GM19438 (cell line): ENCODE measurements around the gene KARS1.

Experiments used
- ATAC-seq: cut with Tn5 transposase; IDR thresholded peaks from one replicate; pipeline ENCODE4 v1.9.1; 2021; ENCODE audit warnings: low read depth; ENCODE audit not compliant: unreplicated experiment

KARS1 gene

GRCh38 chr16:75647492-75648264 lies at the start of gene KARS1, which contains the start of gene TERF2IP:
KARS1 (minus strand) TSS chr16:75647665; CDS start chr16:75647639, 26 bp downstream.
TERF2IP (plus strand) TSS chr16:75647773; CDS start chr16:75647883, 110 bp downstream.
- peak; percentile 75 for ATAC-seq

DNA sequence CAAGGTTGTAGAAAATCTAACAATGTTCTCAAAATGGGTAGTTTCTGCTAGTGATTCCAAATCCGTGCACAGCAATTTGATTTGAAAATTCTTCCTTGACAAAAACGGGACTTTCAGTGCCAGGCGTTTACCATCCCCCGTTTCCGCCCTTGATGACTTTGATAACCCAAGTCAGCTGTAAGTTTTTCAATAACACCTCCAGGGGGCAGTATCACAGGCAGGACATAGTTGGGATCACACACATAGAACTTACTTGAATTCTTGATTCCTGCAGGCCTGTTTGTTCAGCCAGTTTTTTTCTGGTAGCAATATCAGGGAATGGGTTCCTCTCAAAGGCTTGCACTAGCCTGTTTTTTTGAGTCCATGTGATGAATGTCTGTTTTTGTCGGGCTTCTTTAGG lies 48.2 kb upstream of the KARS1 start:
- no peak for ATAC-seq

- no peak for ATAC-seq
Measured at GRCh38 chr16:75687361-75687760, 39.9 kb upstream of the KARS1 start.

DNA sequence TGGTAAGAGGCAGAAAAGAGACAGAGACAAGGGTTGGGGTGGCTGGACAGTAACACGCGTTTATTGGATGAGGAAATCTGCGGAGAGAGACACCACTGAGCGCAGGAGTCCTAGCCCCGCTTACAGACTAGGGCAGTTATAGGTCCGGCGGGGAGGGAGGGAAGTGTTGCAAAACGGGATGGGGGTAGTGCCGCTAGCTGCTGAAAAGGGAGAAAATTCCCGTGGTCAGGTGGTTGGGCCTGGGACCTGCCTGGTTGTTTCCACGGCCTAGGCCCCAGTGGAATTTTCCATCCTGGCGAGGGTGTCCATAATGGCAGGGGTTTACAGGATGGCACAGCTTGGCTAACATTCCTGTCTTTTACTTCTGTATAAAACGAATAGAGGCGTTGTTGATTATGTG lies 34.8 kb upstream of the KARS1 start:
- no peak for ATAC-seq

- no peak for ATAC-seq
Measured at GRCh38 chr16:75679366-75679765, 31.9 kb upstream of the KARS1 start.

GRCh38 chr16:75676909-75677308 lies 29.4 kb upstream of the KARS1 start, which contains the start of gene CPHXL2:
CPHXL2 (minus strand) TSS chr16:75677009; CDS start chr16:75676999, 10 bp downstream.
- ATAC-seq: no peak

GRCh38 chr16:75667503-75667902 lies 20.0 kb upstream of the KARS1 start:
- no peak for ATAC-seq

DNA sequence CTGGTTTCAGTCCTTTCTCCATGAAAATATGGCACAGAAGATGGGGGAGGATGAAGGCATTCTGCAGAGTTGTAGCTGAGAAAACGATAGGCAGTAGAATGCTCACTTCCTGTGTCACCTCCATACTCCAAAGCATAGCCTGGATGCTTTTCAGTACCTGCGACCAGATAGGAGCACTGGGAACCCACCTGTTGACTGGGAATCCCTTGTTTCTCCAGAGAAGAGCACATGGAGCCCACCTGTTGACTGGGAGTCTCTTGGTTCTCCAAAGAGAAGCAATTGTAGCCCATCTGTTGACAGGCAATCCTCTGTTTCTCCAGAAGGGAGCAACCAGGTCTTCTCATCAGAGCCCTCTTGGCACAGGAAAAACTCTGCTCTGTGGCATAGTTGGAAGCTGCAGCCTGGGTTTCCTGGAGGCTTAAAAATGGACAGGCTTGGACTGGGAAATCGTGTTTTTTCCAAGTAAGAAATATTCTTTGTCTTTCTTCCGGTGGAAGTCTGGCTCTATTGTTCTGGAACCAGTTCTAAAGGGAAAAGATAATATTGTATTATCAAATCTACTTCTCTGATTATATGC lies 13.3 kb upstream of the KARS1 start:
- no peak for ATAC-seq

GRCh38 chr16:75660321-75660720 lies 12.9 kb upstream of the KARS1 start:
- ATAC-seq: no peak

GRCh38 chr16:75658175-75658574 lies 10.7 kb upstream of the KARS1 start:
- no peak for ATAC-seq

DNA sequence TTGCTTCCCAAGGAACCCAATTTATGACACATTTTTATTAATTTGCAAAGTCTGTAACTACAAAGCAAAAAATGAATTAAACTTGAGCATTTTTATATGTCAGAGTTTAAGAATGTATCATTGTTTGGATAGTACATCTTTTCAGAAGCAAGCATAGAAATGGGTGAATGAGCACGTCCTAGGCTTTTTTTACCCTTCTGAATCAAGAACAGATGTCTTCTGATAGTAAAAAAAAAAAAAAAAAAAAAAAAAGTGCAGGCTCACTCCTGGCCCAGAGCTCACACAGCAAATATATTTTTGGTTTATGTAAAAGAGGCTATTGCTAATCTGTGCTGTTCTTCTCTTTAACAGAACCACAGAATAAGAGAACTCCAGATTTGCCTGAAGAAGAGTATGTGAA lies 6.5 kb upstream of the KARS1 start:
- ATAC-seq: no peak

DNA sequence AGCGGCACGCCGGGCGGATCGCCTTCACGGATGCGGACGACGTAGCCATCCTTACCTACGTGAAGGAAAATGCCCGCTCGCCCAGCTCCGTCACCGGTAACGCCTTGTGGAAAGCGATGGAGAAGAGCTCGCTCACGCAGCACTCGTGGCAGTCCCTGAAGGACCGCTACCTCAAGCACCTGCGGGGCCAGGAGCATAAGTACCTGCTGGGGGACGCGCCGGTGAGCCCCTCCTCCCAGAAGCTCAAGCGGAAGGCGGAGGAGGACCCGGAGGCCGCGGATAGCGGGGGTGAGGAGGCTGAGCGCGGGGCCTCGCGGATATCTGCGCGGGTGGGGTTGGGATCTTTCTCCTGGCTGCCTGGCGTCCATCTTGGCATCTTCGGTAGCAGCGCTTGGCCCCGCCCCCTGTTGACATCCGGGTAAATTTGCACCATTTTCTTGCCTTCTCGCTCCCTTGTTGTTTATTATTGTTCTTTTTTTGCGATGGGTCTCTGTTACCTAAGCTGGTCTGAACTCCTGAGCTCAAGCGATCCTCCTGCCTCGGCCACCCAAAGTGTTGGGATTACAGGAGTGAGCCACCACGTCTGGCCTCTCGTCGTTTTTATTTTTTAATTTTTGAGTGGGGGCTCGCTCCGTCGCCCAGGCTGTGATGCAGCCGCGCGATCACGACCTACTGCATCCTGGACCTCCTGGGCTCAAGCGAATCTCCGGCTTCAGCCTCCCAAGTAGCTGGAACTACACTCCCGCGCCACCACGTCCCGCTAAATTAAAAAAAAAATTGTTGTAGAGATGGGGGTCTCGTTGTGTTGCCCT lies 1.0 kb upstream of the KARS1 start:
- ATAC-seq: peak; percentile 42

DNA sequence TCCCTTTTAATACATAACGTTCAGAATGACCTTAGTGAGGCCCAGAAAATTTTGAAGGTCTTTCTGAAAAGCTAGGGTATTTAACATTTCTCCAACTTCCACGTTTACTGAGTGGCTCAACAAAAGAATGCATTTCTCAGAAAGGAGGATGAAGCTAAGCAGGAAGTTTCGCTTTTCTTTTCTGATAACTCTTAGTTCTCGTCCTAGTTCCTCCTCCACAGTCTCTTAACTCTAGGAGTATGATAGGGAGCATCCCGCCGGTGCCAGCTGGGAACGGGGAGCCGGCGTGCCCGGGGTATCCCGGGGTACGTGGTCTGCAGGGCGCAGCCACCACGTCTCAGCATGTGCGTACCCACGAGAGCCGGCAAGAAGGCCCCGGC lies 363 bp downstream of the KARS1 start:
- peak; percentile 14 for ATAC-seq

- ATAC-seq: no peak
Measured at GRCh38 chr16:75644240-75645012, 3.0 kb downstream of the KARS1 start.

- ATAC-seq: no peak
Measured at GRCh38 chr16:75640598-75640997, 6.9 kb downstream of the KARS1 start.

GRCh38 chr16:75635036-75635435 lies 12.4 kb downstream of the KARS1 start:
- ATAC-seq: no peak

DNA sequence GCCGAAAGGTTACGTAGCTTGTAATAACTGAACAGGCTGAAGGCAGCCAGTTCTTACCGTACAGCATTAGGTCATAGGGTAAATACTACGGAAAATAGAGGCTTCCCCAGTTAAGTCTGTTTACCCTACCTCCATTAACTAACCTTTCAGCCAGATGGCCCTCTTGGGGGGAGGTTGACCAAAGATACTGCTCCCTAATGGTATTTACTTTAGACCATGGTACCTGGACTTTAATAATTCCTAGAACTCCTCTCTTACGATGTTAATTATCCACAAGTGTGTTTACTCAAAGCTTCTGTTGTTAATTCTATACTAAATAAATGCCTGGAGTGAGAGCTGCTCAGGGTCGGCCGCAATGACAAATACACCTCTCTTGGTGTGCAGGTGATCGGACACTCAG lies 14.6 kb downstream of the KARS1 start:
- ATAC-seq: no peak

GRCh38 chr16:75630052-75630451 lies 17.4 kb downstream of the KARS1 start:
- no peak for ATAC-seq

- no peak for ATAC-seq
Measured at GRCh38 chr16:75629132-75629531, 18.3 kb downstream of the KARS1 start.

- ATAC-seq: no peak
Measured at GRCh38 chr16:75628351-75628750, 19.1 kb downstream of the KARS1 start.

DNA sequence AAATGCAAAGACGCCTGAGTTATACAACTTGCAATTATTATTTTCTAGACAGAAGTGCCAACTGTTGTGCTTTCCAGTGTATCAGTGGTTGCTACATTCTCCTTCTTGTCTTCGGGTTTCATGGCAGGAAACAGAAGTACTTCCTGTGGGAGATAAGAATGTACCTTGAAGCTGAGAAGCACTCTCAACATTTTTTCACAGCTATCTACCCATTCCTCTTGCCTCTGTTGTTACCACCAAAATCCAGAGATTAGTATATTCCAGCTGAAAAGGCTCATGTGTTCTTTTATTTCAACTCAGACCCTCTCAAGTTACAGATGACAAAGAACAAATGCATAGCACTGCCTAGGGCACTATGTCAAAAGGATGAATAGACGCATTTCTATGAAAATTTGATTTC lies 19.6 kb downstream of the KARS1 start:
- no peak for ATAC-seq
